ENCODE results near the gene THSD7B. TPM values are rescaled to one million over a fixed set of nuclear protein-coding genes. Genes with fewer than 3 reads are reported as not detected.

Gene THSD7B
- total RNA-seq, 2 donors from 2014 or later: 0.95 to 12.7 TPM

DNA sequence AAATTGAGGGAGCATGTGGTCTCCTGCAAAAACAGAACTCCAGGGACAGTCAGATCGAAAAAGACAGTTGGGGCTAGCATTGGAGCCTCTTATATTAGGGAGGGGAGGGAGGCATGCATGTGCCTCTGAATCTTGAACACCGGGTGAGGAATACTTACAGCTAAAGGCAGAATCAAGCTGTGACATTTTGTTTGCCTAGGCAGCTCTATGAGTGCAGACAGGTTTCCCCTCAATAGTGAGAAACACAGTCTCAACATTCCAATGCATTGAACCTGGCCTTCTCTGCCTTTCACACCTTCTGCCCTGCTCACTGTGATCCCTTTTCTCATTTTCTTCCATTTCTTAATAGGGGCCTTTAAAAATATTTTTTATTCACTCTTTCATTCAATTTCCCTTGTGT is 140.4 kb downstream of the THSD7B start:
- Histone ChIP-seq H3K27ac (no peak overlapping the region), H3K36me3 (no peaks in the 10 kb centered on the region), H3K9me3 (no peaks in the 10 kb centered on the region), H3K4me3 (no peak overlapping the region), H3K27me3 (replicated peaks; ENCODE audit: insufficient read depth) (no peaks in the 10 kb centered on the region), H3K4me1 (ENCODE audit: control insufficient read depth in 1 of 2, low read depth in 2 of 2) (peaks cover 0 to 19% of the 10 kb centered on the region in 2 donors)
- ATAC-seq (ENCODE audit: insufficient number of reproducible peaks, low FRiP score, low read depth) (no peak), DNase-seq (ENCODE audit: low spot score) (no peak)
- TF ChIP-seq, protein P1, sequence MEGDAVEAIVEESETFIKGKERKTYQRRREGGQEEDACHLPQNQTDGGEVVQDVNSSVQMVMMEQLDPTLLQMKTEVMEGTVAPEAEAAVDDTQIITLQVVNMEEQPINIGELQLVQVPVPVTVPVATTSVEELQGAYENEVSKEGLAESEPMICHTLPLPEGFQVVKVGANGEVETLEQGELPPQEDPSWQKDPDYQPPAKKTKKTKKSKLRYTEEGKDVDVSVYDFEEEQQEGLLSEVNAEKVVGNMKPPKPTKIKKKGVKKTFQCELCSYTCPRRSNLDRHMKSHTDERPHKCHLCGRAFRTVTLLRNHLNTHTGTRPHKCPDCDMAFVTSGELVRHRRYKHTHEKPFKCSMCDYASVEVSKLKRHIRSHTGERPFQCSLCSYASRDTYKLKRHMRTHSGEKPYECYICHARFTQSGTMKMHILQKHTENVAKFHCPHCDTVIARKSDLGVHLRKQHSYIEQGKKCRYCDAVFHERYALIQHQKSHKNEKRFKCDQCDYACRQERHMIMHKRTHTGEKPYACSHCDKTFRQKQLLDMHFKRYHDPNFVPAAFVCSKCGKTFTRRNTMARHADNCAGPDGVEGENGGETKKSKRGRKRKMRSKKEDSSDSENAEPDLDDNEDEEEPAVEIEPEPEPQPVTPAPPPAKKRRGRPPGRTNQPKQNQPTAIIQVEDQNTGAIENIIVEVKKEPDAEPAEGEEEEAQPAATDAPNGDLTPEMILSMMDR (IDR thresholded peaks at IDR 0.05): no peak

DNA sequence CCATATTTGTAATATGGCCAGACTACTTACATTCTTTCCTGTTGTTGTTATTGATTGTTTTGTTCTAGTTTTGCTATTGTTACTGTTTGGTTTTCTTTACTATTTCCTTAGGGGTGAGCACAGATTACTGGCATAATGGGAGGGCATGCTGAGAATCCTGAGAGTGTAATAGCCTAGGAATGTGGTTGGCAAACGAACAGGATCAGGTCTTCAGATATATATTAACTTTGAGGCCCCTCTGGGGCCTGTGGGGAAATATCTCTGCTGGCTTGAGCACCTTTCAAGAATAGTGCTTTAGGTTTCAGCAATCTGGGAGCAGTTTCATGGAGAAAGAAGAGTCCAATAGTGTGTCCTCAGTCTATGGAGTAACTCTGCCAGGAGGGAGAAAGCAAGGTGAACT is 144.4 kb downstream of the THSD7B start:
- H3K27me3 ChIP-seq (replicated peaks; ENCODE audit: insufficient read depth): no peaks in the 10 kb centered on the region
- TF ChIP-seq, protein P1 (IDR thresholded peaks at IDR 0.05): no peak
- no peak overlapping the region for H3K27ac ChIP-seq
- H3K4me3 ChIP-seq: no peak overlapping the region
- DNase-seq (ENCODE audit: low spot score): no peak
- no peaks in the 10 kb centered on the region for H3K9me3 ChIP-seq
- H3K36me3 ChIP-seq: no peaks in the 10 kb centered on the region
- ATAC-seq (ENCODE audit: insufficient number of reproducible peaks, low FRiP score, low read depth): no peak
- H3K4me1 ChIP-seq (ENCODE audit: control insufficient read depth in 1 of 2, low read depth in 2 of 2): no peaks in the 10 kb centered on the region

DNA sequence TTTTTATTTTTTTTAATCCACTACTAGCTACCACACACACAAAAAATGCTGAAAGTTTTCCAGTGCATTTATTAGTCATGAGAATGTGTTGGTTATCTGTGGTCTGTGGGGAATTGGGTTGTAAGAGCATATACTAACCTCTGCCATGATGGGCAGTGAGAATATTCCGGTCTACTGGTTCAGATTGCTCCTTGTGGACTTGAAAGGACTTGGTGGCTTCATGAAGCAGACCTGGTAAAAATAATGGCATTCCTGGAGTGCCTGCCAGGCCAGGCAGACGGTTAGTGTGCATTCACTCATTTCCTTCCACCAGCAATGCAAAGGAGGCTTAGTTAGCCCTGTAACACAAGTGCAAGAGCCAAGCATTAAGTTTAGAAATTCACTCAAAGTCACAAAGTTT is 150.8 kb downstream of the THSD7B start:
- no peak for ATAC-seq (ENCODE audit: insufficient number of reproducible peaks, low FRiP score, low read depth)
- no peak for DNase-seq (ENCODE audit: low spot score)
- Histone ChIP-seq H3K9me3 (no peaks in the 10 kb centered on the region), H3K27me3 (replicated peaks; ENCODE audit: insufficient read depth) (no peaks in the 10 kb centered on the region), H3K36me3 (no peaks in the 10 kb centered on the region), H3K4me1 (ENCODE audit: control insufficient read depth in 1 of 2, low read depth in 2 of 2) (peaks cover 0 to 24% of the 10 kb centered on the region in 2 donors), H3K4me3 (no peak overlapping the region), H3K27ac (no peak overlapping the region)
- TF ChIP-seq, protein P1 (IDR thresholded peaks at IDR 0.05): no peak

DNA sequence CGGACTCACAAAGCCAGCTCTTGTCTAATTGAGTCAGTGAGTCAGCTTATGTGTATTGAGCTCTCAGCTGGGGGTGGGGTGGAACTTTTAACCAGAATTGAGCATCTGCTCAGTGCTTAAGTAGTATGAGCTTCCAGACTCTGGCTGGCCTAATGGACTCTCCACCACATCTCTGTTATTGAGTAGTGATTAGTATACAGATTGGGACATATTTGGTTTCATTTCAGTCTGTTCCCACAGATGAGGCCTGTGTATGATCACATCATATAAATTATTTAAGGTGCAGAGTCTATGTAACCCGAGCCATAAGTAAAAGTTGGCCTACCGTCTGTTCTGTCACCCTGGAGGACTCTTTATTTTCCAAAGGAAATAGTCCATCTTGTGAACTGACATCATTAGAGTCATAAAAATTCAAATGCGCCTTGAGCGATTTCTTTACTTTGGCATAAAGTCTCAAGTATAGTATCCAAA is 152.1 kb downstream of the THSD7B start:
- ATAC-seq (ENCODE audit: insufficient number of reproducible peaks, low FRiP score, low read depth): no peak
- Histone ChIP-seq H3K27me3 (replicated peaks; ENCODE audit: insufficient read depth) (no peaks in the 10 kb centered on the region), H3K9me3 (no peaks in the 10 kb centered on the region), H3K4me1 (ENCODE audit: control insufficient read depth in 1 of 2, low read depth in 2 of 2) (peaks cover 0 to 24% of the 10 kb centered on the region in 2 donors), H3K4me3 (no peak overlapping the region), H3K27ac (no peak overlapping the region), H3K36me3 (no peaks in the 10 kb centered on the region)
- DNase-seq (ENCODE audit: low spot score): no peak
- TF ChIP-seq, protein P1 (IDR thresholded peaks at IDR 0.05): no peak

DNA sequence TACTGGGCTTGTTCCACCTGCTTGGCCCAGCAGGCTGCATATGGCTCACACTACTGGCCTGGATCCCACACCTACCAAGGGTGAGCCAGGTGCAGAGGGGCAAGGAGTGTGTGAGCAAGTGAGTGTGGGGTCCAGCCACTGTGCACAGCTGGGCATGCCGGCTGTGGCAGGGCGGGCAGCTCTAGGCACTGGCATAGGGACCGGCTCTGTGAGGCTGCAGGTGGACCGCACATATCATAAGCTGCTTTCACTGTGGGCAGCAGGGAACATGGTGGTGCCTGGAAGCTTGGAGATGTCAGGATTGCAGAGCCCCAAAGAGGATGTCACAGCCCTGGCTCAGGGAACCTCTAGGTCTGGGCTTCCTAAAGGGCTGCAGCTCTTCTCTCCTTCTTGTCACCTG is 154.3 kb downstream of the THSD7B start:
- H3K4me1 ChIP-seq (ENCODE audit: control insufficient read depth in 1 of 2, low read depth in 2 of 2): peaks cover 0 to 24% of the 10 kb centered on the region in 2 donors
- no peaks in the 10 kb centered on the region for H3K27me3 ChIP-seq (replicated peaks; ENCODE audit: insufficient read depth)
- no peak overlapping the region for H3K4me3 ChIP-seq
- TF ChIP-seq, protein P1 (IDR thresholded peaks at IDR 0.05): no peak
- ATAC-seq (ENCODE audit: insufficient number of reproducible peaks, low FRiP score, low read depth) (no peak), DNase-seq (ENCODE audit: low spot score) (no peak)
- H3K36me3 ChIP-seq: no peaks in the 10 kb centered on the region
- no peak overlapping the region for H3K27ac ChIP-seq
- no peaks in the 10 kb centered on the region for H3K9me3 ChIP-seq
